ENCODE measurements around the gene RNASEH2C. TPM values are rescaled to one million over a fixed set of nuclear protein-coding genes. Genes with fewer than 3 reads are reported as not detected.

The RNASEH2C gene
- total RNA-seq, 4 donors from 2014 or later, result 36.5 to 101 (median 62.4) TPM

DNA sequence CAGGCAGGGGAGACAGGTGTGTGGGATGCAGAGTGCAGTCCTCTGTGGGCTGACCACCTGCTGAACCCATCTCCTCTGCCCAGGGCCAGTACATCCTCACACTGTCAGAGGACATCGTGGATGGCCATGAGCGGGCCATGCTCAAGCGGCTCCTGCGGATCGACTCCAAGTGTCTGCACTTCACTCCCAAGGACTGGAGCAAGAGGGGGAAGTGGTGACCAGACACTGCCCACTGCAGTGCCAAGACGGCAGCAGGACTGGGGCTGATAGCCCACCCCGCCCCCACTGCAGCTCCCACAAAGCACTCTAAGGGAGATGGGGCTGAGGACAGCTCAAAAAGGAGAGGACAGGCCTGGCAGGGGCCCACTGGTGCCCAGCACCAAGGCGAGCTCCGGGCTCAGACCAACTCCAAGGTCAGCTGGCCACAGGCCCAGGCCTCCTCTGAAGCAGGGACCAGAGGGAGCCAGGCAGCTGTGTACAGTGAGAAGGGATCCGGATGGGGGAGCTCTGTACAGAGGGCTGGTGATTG lies 1.6 kb downstream of the RNASEH2C start:
- in situ Hi-C loops (cut with MboI; ENCODE audit: low sequenced_read_pairs in 4 of 4) (loop anchor here (10.0 to 25.0 kb wide), 2 partner anchors 268 to 276 kb away; no protein-coding TSS in a partner anchor), intact Hi-C loops (cut with DNase I; ENCODE audit: low total_unique reads) (no loop called here)
- no peak overlapping the region for H3K27ac ChIP-seq

DNA sequence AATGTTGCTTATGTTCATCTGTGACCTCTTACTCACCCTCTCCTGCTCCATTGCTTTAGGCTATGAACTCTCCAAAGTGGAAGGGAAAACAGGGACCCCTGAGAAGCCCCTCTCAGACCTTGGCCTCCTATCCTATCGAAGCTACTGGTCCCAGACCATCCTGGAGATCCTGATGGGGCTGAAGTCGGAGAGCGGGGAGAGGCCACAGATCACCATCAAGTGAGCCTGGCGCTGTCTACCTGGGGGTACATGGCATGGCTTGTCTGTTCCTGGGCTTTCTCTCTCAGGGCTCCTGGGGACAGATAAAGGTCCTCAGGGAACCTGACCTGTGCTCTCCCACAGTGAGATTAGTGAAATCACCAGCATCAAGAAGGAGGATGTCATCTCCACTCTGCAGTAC lies 2.1 kb downstream of the RNASEH2C start:
- no peaks in the 10 kb centered on the region for H3K27me3 ChIP-seq
- DNase-seq, result no peak
- TF ChIP-seq POLR2A (IDR thresholded peaks at IDR 0.05), result no peak
- TF ChIP-seq, protein P1, sequence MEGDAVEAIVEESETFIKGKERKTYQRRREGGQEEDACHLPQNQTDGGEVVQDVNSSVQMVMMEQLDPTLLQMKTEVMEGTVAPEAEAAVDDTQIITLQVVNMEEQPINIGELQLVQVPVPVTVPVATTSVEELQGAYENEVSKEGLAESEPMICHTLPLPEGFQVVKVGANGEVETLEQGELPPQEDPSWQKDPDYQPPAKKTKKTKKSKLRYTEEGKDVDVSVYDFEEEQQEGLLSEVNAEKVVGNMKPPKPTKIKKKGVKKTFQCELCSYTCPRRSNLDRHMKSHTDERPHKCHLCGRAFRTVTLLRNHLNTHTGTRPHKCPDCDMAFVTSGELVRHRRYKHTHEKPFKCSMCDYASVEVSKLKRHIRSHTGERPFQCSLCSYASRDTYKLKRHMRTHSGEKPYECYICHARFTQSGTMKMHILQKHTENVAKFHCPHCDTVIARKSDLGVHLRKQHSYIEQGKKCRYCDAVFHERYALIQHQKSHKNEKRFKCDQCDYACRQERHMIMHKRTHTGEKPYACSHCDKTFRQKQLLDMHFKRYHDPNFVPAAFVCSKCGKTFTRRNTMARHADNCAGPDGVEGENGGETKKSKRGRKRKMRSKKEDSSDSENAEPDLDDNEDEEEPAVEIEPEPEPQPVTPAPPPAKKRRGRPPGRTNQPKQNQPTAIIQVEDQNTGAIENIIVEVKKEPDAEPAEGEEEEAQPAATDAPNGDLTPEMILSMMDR (IDR thresholded peaks at IDR 0.05 in 4 of 5, conservative IDR thresholded peaks at IDR 0.05 in 1 of 5), result no peak
- ATAC-seq, result no peak
- peaks cover 0 to 60% of the 10 kb centered on the region in 2 donors for H3K36me3 ChIP-seq
- peak overlapping the region in 1 of 4 donors; percentile 28 for H3K27ac ChIP-seq
- peaks cover 16 to 20% of the 10 kb centered on the region in 2 donors for H3K4me1 ChIP-seq
- H3K9me3 ChIP-seq, result no peaks in the 10 kb centered on the region
- intact Hi-C loops (cut with DNase I; ENCODE audit: low total_unique reads) (no loop called here), in situ Hi-C loops (cut with MboI; ENCODE audit: low sequenced_read_pairs in 4 of 4) (loop anchor here (10.0 to 25.0 kb wide), 2 partner anchors 269 to 276 kb away; no protein-coding TSS in a partner anchor)
- no peak overlapping the region for H3K4me3 ChIP-seq

More for the DNA sequence above, 1.6 kb downstream of the RNASEH2C start:
- TF ChIP-seq, protein P1 (IDR thresholded peaks at IDR 0.05 in 4 of 5, conservative IDR thresholded peaks at IDR 0.05 in 1 of 5), result no peak
- no peak for TF ChIP-seq POLR2A (IDR thresholded peaks at IDR 0.05)
- H3K27me3 ChIP-seq, result no peaks in the 10 kb centered on the region
- H3K4me3 ChIP-seq, result peak overlapping the region in 2 of 4 donors; percentile 86 to 92
- H3K9me3 ChIP-seq, result no peaks in the 10 kb centered on the region
- peaks cover 0 to 56% of the 10 kb centered on the region in 2 donors for H3K36me3 ChIP-seq
- peak in 1 of 2 donors; percentile 32 for DNase-seq
- no peak for ATAC-seq
- H3K4me1 ChIP-seq, result peaks cover 16 to 18% of the 10 kb centered on the region in 2 donors

DNA sequence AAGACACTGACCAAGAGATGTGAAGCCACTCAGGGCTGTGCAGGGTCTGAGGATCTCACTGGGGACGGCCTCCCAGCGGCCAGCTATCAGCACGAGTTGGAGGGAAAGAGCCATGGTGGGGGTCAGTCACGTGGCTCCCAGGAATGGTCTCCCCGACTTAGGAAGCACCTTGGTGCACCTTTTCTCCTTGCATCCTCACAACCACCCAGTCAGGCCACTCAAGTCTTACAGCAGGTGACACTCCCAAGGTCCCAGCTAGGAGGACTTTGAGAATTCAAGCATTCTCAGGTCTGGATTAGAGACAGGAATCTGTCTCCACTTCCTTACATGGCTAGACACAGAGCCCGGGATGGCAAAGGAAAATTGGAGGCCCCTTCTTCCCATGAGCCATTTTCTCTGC lies 2.7 kb downstream of the RNASEH2C start:
- in situ Hi-C loops (cut with MboI; ENCODE audit: low sequenced_read_pairs in 4 of 4) (loop anchor here (10.0 to 25.0 kb wide), 2 partner anchors 269 to 277 kb away; no protein-coding TSS in a partner anchor), intact Hi-C loops (cut with DNase I; ENCODE audit: low total_unique reads) (no loop called here)
- TF ChIP-seq, protein P1 (IDR thresholded peaks at IDR 0.05 in 4 of 5, conservative IDR thresholded peaks at IDR 0.05 in 1 of 5), result no peak
- no peak for TF ChIP-seq POLR2A (IDR thresholded peaks at IDR 0.05)
- Histone ChIP-seq H3K9me3 (no peaks in the 10 kb centered on the region), H3K27ac (no peak overlapping the region), H3K36me3 (peaks cover 0 to 67% of the 10 kb centered on the region in 2 donors), H3K27me3 (no peaks in the 10 kb centered on the region), H3K4me3 (no peak overlapping the region), H3K4me1 (peaks cover 20 to 26% of the 10 kb centered on the region in 2 donors)
- ATAC-seq (no peak), DNase-seq (no peak)

DNA sequence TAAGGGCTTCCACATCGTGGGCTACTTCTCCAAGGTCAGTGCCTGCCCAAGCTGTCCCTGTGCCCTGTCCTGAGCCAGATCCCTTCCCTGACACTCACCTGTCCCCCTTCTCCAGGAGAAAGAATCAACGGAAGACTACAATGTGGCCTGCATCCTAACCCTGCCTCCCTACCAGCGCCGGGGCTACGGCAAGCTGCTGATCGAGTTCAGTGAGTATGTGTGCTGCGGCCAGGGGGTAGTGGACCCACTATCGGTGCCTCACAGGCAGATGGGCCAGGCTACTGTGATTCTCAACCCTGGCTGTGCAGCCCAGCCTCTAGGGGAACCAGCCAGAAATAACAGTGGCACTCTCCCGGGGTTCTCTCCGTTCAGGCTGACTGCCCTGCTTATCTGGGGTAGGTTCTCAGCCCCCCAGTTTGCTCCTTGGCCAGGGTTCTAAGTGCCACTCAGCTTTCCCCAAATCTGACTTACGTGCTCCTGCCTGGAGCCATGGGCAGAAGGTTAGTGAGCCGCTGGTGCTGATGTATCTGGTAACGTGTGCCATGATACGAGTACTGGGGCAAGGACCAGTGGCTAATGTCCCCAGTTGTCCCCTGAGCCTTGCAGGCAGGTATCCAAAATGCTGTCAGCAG lies 3.7 kb downstream of the RNASEH2C start:
- Histone ChIP-seq H3K27me3 (no peaks in the 10 kb centered on the region), H3K36me3 (peaks cover 0 to 67% of the 10 kb centered on the region in 2 donors), H3K4me1 (peaks cover 25 to 29% of the 10 kb centered on the region in 2 donors), H3K4me3 (no peak overlapping the region), H3K27ac (no peak overlapping the region), H3K9me3 (no peaks in the 10 kb centered on the region)
- in situ Hi-C loops (cut with MboI; ENCODE audit: low sequenced_read_pairs in 4 of 4) (loop anchor here (10.0 to 25.0 kb wide), 2 partner anchors 270 to 278 kb away; no protein-coding TSS in a partner anchor), intact Hi-C loops (cut with DNase I; ENCODE audit: low total_unique reads) (no loop called here)
- TF ChIP-seq, protein P1 (IDR thresholded peaks at IDR 0.05 in 4 of 5, conservative IDR thresholded peaks at IDR 0.05 in 1 of 5), result no peak
- TF ChIP-seq POLR2A (IDR thresholded peaks at IDR 0.05), result no peak
- no peak for DNase-seq
- no peak for ATAC-seq

Data from gastrocnemius medialis (tissue), 4 donors.